Heart left ventricle (tissue), 16 donors: ENCODE results near the gene KANSL1. TPM values are rescaled to one million over a fixed set of nuclear protein-coding genes. Genes with fewer than 3 reads are reported as not detected.

ENCODE experiments used
- ATAC-seq, 4 donors: fragments of 200-7000 bp; cut with Tn5 transposase; one replicate each; pipeline ENCODE4 v1.9.1; 2020 to 2022; ENCODE audit warnings: moderate library complexity in 4 of 4, mild to moderate bottlenecking in 3 of 4, moderate number of reproducible peaks in 1 of 4
- DNase-seq, 5 donors: peaks; one replicate each; pipeline ENCODE4 v3.0.0-alpha.2; 2020
- H3K27ac ChIP-seq, 12 donors: fragments of 200-600 bp; sonication (generic) in 4 of 12; one replicate each; pipeline versions ENCODE4 v1.5.0 to v1.8.0; 2016 to 2022; ENCODE audit warnings: mild to moderate bottlenecking in 2 of 12
- H3K27me3 ChIP-seq, 9 donors: fragments of 200-600 bp; sonication (generic) in 2 of 9; one replicate each; pipeline versions ENCODE4 v1.5.1 to v1.8.0; 2016 to 2022; ENCODE audit warnings: mild to moderate bottlenecking in 3 of 9
- H3K36me3 ChIP-seq, 9 donors: fragments of 200-600 bp; sonication (generic) in 2 of 9; one replicate each; pipeline versions ENCODE4 v1.5.0 to v1.8.0; 2018 to 2022; ENCODE audit warnings: mild to moderate bottlenecking in 2 of 9
- H3K4me1 ChIP-seq, 12 donors: fragments of 200-600 bp; sonication (generic) in 4 of 12; one replicate each; pipeline versions ENCODE4 v1.5.0 to v1.8.0; 2016 to 2022; ENCODE audit warnings: mild to moderate bottlenecking in 3 of 12
- H3K4me3 ChIP-seq, 12 donors: fragments of 200-600 bp; sonication (generic) in 4 of 12; one replicate each; pipeline versions ENCODE4 v1.5.0 to v1.8.0; 2017 to 2022; ENCODE audit warnings: mild to moderate bottlenecking in 9 of 12, moderate library complexity in 4 of 12
- H3K9me3 ChIP-seq, 12 donors: fragments of 200-600 bp; sonication (generic) in 4 of 12; one replicate each; pipeline versions ENCODE4 v1.5.0 to v1.8.0; 2016 to 2022; ENCODE audit warnings: mild to moderate bottlenecking in 1 of 12
- CTCF ChIP-seq, 12 donors: fragments of 200-600 bp; sonication (generic) in 4 of 12; IDR thresholded peaks; one replicate each; pipeline versions ENCODE4 v1.5.0 to v1.8.0; 2018 to 2022; ENCODE audit warnings: antibody characterized with exemption in 12 of 12, mild to moderate bottlenecking in 5 of 12
- POLR2A ChIP-seq, 2 donors: fragments of 450-650 bp; IDR thresholded peaks; one replicate each; pipeline ENCODE4 v1.6.1; 2017; ENCODE audit warnings: antibody characterized with exemption in 2 of 2, mild to moderate bottlenecking in 2 of 2, moderate library complexity in 2 of 2
- WGBS, 4 donors: extraction: QIAGEN DNeasy Blood & Tissue Kit in 2 of 4; methylation state at CpG; one replicate each; pipeline versions ENCODE4 v1.1.5 to v1.1.7; 2013 to 2018; 5-methylcytosine and 5-hydroxymethylcytosine counted together
- intact Hi-C, 10 donors: fragments of 100-400 bp; cut with DNase I; formaldehyde crosslinking; loops; one replicate each; pipeline versions ENCODE4 v1.11.1 to v1.14.2; 2022
- polyA plus RNA-seq, 2 donors: library from polyadenylated mRNA; stranded (reverse); fragments of 200-250 nt; gene quantifications; one replicate each; pipeline ENCODE4 v1.2.3, GENCODE V29; 2013
- total RNA-seq, 9 donors: library from RNA; depleted of rRNA in 2 of 9; stranded (reverse); fragments of >200 nt in 2 of 9; fragmentation: NEBNext Ultra II Directional in 3 of 9; extraction: Animal tissue kit (Norgen Biotek cat#: 25700) in 3 of 9; gene quantifications; one replicate each; pipeline versions ENCODE4 v1.1.0 to v1.2.4, GENCODE V29; 2016 to 2023
- donor health status: ischemic (EF 13 %, LVEDD 7.1; RV severe dilation, severe dysfunction).
- donor health status: healthy with polysubstance abuse.
- donor health status: DM: no; HTN: yes; CAD: no.
- donor health status: DM: no; HTN: no; CAD: no.
- donor health status: ischemic (EF 25% LVEDD 6.9; RV normal size, moderate dysfunction).
- donor health status: ischemic (EF 25% LVEDD 5.7; RV mildly dilated, moderate dysfunction).
- donor health status: healthy.
- donor health status: DM: yes; HTN: yes; CAD: no.
- donor health status: ischemic (EF 35%, LVEDD 5.7; RV mildly dilated, moderate dysfunction).
- donor health status: nonischemic (EF 11% LVEDD 7.7; RV severe dilation, severe dysfunction).
- donor health status: DM: yes; HTN: yes; CAD: no.
- donor health status: PGD.
- donor health status: ischemic (EF 29% LVEDD 5.4; RV normal size, mild dysfunction).
- donor health status: nonischemic (EF 23%, LVEDD 6.1; RV moderate dilation, normal function).

KANSL1 gene
- total and polyA plus RNA-seq, 11 donors: 13.7 to 57.2 (median 28.9) TPM

- WGBS, 4 donors: 92 to 93% (median 93%) methylated on average over 6 of the region's 6 CpGs
- ATAC-seq (no peak), DNase-seq (no peak)
- Histone ChIP-seq H3K4me1 (peaks cover 0 to 24% (median 4%) of the 10 kb centered on the region in 12 donors), H3K36me3 (peaks cover 0 to 100% (median 85%) of the 10 kb centered on the region in 9 donors), H3K27ac (no peak overlapping the region), H3K4me3 (no peak overlapping the region), H3K27me3 (no peaks in the 10 kb centered on the region), H3K9me3 (no peaks in the 10 kb centered on the region)
- TF ChIP-seq POLR2A (IDR thresholded peaks at IDR 0.05): no peak
- no peak for TF ChIP-seq CTCF (IDR thresholded peaks at IDR 0.05)
- intact Hi-C loops: loop anchor here in 1 of 10 donors (10.0 kb wide), 1 partner anchor 62 kb away; no protein-coding TSS in a partner anchor
Observed at GRCh38 chr17:46036491-46036890, 156.7 kb downstream of the KANSL1 start.

GRCh38 chr17:46035112-46035818 is 158.0 kb downstream of the KANSL1 start:
- Histone ChIP-seq H3K27me3 (no peaks in the 10 kb centered on the region), H3K4me3 (no peak overlapping the region), H3K27ac (no peak overlapping the region), H3K9me3 (no peaks in the 10 kb centered on the region), H3K36me3 (peaks cover 0 to 100% (median 97%) of the 10 kb centered on the region in 9 donors), H3K4me1 (peaks cover 0 to 22% (median 4%) of the 10 kb centered on the region in 12 donors)
- ATAC-seq: no peak
- 82 to 84% (median 83%) methylated on average over 3 of the region's 3 CpGs for WGBS, 4 donors
- DNase-seq: no peak
- TF ChIP-seq CTCF (IDR thresholded peaks at IDR 0.05): no peak
- no peak for TF ChIP-seq POLR2A (IDR thresholded peaks at IDR 0.05)
- intact Hi-C loops: loop anchor here in 1 of 10 donors (10.0 kb wide), 1 partner anchor 60 kb away; no protein-coding TSS in a partner anchor

- H3K9me3 ChIP-seq: no peaks in the 10 kb centered on the region
- ATAC-seq: no peak
- no peaks in the 10 kb centered on the region for H3K27me3 ChIP-seq
- WGBS, 4 donors: 90 to 96% (median 93%) methylated on average over 3 of the region's 3 CpGs
- peaks cover 0 to 12% (median 1%) of the 10 kb centered on the region in 12 donors for H3K4me1 ChIP-seq
- peaks cover 0 to 100% (median 89%) of the 10 kb centered on the region in 9 donors for H3K36me3 ChIP-seq
- intact Hi-C loops: loop anchor here in 1 of 10 donors (10.0 kb wide), 1 partner anchor 59 kb away; no protein-coding TSS in a partner anchor
- H3K4me3 ChIP-seq: no peak overlapping the region
- no peak for TF ChIP-seq POLR2A (IDR thresholded peaks at IDR 0.05)
- no peak for TF ChIP-seq CTCF (IDR thresholded peaks at IDR 0.05)
- DNase-seq: no peak
- H3K27ac ChIP-seq: no peak overlapping the region
Observed at GRCh38 chr17:46033392-46033791, 159.8 kb downstream of the KANSL1 start.

- no peaks in the 10 kb centered on the region for H3K27me3 ChIP-seq
- peaks cover 0 to 100% (median 84%) of the 10 kb centered on the region in 9 donors for H3K36me3 ChIP-seq
- intact Hi-C loops: loop anchor here in 1 of 10 donors (10.0 kb wide), 1 partner anchor 58 kb away; no protein-coding TSS in a partner anchor
- DNase-seq: no peak
- H3K4me3 ChIP-seq: no peak overlapping the region
- H3K9me3 ChIP-seq: no peaks in the 10 kb centered on the region
- 88 to 96% (median 95%) methylated on average over 11 of the region's 11 CpGs for WGBS, 4 donors
- H3K27ac ChIP-seq: no peak overlapping the region
- TF ChIP-seq POLR2A (IDR thresholded peaks at IDR 0.05) (no peak), CTCF (IDR thresholded peaks at IDR 0.05) (no peak)
- peaks cover 0 to 17% (median 5%) of the 10 kb centered on the region in 12 donors for H3K4me1 ChIP-seq
- ATAC-seq: no peak
Observed at GRCh38 chr17:46032909-46033308, 160.3 kb downstream of the KANSL1 start.
